Measurements from ENCODE around the gene VEGFB.

The VEGFB gene

DNA sequence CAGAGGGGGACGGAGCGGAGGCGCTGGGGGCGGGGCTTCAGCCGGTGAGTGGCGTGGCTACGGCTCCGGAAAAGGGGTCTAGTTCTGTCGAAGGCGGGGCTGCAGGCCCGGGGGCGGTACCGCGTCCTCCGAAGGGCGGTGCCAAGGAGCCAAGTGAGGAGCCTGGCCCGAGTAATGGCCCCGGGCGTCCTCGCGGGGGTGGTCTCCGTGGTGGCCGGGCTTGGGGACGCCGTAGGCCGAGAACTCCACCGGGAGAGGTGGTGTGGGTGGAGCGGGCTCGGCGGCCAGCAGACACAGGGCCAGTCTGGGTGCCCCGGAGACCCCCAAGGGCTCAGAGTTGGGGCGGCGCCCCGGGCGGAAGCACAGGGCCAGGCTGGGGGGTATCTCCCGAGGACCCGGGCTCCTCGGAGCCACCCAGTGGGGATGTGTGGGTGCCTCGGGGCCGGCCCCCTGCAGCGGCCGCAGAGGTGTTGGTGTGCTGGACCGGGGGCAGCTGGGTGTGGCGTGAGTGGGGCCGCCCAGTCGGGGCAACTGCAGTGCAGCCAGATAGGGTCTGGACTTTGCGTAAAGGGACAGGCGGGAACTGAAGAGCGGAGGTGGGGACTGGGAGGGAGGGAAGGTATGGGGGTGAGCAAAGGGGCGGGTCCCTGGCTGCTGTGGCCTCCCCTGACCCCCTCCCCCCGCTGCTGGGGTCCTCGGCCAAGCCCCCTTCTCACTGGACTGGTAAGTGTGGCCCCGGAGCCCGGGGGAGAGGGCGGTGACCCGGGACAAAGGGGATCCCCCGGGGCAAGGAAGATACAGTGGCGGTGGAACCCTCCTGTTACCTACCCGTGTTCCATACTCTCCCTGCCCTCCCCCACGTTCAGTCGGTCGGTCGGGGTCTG is 7.3 kb downstream of the VEGFB start:
- TF ChIP-seq, protein P1, sequence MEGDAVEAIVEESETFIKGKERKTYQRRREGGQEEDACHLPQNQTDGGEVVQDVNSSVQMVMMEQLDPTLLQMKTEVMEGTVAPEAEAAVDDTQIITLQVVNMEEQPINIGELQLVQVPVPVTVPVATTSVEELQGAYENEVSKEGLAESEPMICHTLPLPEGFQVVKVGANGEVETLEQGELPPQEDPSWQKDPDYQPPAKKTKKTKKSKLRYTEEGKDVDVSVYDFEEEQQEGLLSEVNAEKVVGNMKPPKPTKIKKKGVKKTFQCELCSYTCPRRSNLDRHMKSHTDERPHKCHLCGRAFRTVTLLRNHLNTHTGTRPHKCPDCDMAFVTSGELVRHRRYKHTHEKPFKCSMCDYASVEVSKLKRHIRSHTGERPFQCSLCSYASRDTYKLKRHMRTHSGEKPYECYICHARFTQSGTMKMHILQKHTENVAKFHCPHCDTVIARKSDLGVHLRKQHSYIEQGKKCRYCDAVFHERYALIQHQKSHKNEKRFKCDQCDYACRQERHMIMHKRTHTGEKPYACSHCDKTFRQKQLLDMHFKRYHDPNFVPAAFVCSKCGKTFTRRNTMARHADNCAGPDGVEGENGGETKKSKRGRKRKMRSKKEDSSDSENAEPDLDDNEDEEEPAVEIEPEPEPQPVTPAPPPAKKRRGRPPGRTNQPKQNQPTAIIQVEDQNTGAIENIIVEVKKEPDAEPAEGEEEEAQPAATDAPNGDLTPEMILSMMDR (IDR thresholded peaks at IDR 0.05; ENCODE audit: insufficient read depth, low read length, poor library complexity, severe bottlenecking), result no peak
- H3K4me3 ChIP-seq (replicated peaks; ENCODE audit: low read depth, low read length), result peak overlapping the region; percentile 89
- H3K36me3 ChIP-seq (ENCODE audit: control insufficient read depth, insufficient read depth, low read length), result peaks cover 14% of the 10 kb centered on the region
- DNase-seq (ENCODE audit: extremely low read depth, insufficient read length), result no peak
- H3K27me3 ChIP-seq (replicated peaks; ENCODE audit: control insufficient read depth, insufficient read depth, low read length), result no peaks in the 10 kb centered on the region

DNA sequence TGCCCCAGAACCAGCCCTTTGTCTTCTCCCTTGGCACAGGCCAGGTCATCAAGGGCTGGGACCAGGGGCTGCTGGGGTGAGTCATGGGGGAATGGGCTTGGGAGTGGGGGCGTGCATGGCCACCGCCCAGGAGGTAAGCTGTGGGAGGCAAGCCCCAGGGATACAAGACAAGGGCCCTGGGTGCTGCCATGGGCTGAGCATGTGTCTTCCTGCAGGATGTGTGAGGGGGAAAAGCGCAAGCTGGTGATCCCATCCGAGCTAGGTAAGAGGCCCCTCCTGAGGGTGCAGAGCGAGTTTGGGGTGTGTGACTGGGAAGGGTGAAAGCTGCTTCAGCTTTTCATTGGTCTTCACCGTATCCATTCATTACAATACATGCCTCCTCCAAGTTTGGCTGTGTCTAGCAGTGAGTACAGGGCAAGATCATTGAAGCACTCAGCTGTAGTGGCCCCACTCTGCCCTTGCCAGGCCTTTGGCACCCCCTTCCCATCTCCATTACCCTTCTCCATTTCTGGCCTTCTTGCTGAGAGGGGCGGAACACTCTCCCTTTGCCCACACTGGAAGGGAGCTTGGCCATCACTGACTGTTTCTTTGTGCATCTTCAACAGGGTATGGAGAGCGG is 9.0 kb downstream of the VEGFB start:
- TF ChIP-seq, protein P1 (IDR thresholded peaks at IDR 0.05; ENCODE audit: insufficient read depth, low read length, poor library complexity, severe bottlenecking), result no peak
- no peak for DNase-seq (ENCODE audit: extremely low read depth, insufficient read length)
- Histone ChIP-seq H3K36me3 (ENCODE audit: control insufficient read depth, insufficient read depth, low read length) (peaks cover 14% of the 10 kb centered on the region), H3K27me3 (replicated peaks; ENCODE audit: control insufficient read depth, insufficient read depth, low read length) (no peaks in the 10 kb centered on the region), H3K4me3 (replicated peaks; ENCODE audit: low read depth, low read length) (no peak overlapping the region)

DNA sequence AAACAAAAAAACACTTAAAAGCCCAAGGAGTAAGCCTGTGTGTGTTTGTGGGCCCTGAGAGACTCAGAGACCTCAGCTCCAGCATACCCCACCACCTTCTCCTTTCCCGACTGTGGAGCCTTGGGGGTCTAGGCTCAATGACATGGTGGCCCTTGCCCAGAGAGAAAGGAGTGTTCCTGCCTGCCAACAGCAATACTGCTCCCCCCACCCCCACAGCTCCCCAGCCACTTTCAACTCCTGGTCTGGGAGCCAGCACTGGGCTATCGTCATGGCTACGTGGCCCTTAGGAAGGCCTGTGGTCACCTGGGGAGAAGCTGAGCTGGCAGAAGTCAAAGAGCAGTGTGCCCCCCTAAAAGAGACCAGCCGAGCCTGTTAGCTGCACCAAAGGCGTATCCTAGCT is 9.7 kb downstream of the VEGFB start:
- H3K27me3 ChIP-seq (replicated peaks; ENCODE audit: control insufficient read depth, insufficient read depth, low read length), result no peaks in the 10 kb centered on the region
- DNase-seq (ENCODE audit: extremely low read depth, insufficient read length), result no peak
- H3K4me3 ChIP-seq (replicated peaks; ENCODE audit: low read depth, low read length), result no peak overlapping the region
- TF ChIP-seq, protein P1 (IDR thresholded peaks at IDR 0.05; ENCODE audit: insufficient read depth, low read length, poor library complexity, severe bottlenecking), result no peak
- H3K36me3 ChIP-seq (ENCODE audit: control insufficient read depth, insufficient read depth, low read length), result peaks cover 13% of the 10 kb centered on the region

DNA sequence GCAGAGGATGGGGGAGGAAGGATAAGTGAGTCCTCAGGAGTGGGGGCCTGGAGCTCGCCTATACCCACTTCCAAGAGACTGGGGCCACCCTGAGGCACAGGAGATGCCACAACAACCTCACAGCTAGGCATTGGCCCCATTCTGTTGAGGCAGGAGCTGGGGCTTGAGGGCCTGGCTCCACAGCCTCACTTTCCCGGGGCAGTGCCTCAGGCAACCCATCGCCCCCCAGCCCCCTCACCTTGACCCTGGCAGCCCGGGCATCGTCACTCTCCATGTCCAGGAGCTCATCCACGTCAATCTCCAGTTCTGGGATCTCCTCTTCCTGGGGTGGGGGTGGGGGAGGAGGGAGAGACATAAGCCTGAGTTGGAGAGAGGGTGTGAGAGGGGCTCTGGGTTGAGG is 10.6 kb downstream of the VEGFB start:
- Histone ChIP-seq H3K27me3 (replicated peaks; ENCODE audit: control insufficient read depth, insufficient read depth, low read length) (no peaks in the 10 kb centered on the region), H3K36me3 (ENCODE audit: control insufficient read depth, insufficient read depth, low read length) (peaks cover 13% of the 10 kb centered on the region), H3K4me3 (replicated peaks; ENCODE audit: low read depth, low read length) (peak overlapping the region; percentile 93)
- TF ChIP-seq, protein P1 (IDR thresholded peaks at IDR 0.05; ENCODE audit: insufficient read depth, low read length, poor library complexity, severe bottlenecking), result no peak
- no peak for DNase-seq (ENCODE audit: extremely low read depth, insufficient read length)

DNA sequence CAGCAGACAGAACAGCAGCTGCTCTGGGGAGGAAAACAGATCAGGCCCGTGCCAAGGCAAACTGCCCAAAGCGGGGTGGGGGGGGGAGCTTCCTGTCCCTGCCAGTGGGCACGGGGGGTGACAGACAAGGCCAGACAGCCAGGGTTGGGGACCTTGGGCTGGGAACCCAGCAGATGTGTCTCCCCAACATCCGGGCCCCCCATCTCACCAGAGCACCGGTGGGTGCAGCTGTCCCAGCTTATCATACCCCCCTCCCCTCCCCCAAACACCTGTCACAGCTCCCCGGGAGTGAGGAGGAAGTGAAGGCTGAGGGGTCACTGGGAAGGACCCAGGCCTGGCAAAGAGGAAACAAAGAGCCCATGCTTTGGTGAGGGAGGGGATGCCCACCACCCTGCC is 11.0 kb downstream of the VEGFB start:
- peak overlapping the region; percentile 93 for H3K4me3 ChIP-seq (replicated peaks; ENCODE audit: low read depth, low read length)
- H3K36me3 ChIP-seq (ENCODE audit: control insufficient read depth, insufficient read depth, low read length), result peaks cover 13% of the 10 kb centered on the region
- no peaks in the 10 kb centered on the region for H3K27me3 ChIP-seq (replicated peaks; ENCODE audit: control insufficient read depth, insufficient read depth, low read length)
- DNase-seq (ENCODE audit: extremely low read depth, insufficient read length), result no peak
- TF ChIP-seq, protein P1 (IDR thresholded peaks at IDR 0.05; ENCODE audit: insufficient read depth, low read length, poor library complexity, severe bottlenecking), result no peak
